ENCODE results near the gene SRBD1.

Gene SRBD1

DNA sequence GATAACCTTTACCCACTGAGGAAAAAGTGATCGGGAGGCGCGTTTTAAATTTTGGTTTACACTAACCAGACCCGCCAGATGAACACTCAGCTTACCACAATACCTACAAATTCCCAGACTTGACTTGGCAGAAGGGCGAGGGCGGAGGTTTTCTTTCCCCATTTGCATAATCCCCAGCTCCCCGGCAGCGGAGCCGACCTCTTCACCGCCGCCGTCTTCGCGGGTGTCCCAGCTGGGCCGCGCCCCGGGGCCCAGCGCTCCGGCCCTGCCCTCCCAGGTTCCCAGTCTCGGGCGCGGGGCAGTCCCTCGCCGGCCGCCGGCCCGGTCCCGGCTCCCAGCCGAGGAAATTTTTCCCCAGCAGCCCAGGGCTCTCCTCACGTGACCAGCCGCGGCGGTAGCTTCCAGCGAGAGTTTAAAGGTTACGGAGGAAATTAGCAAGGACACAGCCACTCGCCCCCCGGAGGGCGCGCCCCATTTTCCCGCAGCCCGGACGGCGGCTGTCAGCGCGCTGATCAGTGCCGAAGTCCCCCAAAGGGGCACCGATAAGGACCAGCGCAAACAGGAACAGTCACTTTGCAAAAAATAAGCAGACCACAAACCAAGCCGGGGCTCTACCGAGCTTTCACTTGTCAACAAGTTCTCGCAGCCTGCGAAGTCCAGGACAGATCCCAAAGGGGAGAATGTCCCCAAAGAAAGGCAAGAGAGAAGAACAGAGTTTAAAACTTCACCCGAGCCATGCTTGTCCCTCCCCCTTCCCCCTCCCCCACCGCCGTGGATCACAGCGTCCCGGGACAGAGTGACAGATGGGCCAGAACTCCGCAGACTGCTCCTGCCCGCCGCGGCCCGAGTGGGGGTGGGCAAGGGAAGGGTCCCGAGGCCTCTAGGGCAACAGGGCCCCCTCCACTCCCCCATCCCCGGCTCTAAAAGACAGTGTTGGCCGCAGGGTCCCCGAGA is 39.1 kb upstream of the SRBD1 start:
- H3K9me3 ChIP-seq, result no peaks in the 10 kb centered on the region
- peak overlapping the region; percentile 91 for H3K4me3 ChIP-seq
- H3K27ac ChIP-seq, result peak overlapping the region; percentile 92
- peak overlapping the region; percentile 94 for H3K9ac ChIP-seq
- H3K4me1 ChIP-seq, result peaks cover 47% of the 10 kb centered on the region
- H3K4me2 ChIP-seq, result peak overlapping the region; percentile 88
- no peaks in the 10 kb centered on the region for H3K27me3 ChIP-seq
- no peak for TF ChIP-seq Cebpa-rat (IDR thresholded peaks at IDR 0.05)
- peaks cover 45% of the 10 kb centered on the region for H4K20me1 ChIP-seq
- H3K36me3 ChIP-seq, result peaks cover 10% of the 10 kb centered on the region

DNA sequence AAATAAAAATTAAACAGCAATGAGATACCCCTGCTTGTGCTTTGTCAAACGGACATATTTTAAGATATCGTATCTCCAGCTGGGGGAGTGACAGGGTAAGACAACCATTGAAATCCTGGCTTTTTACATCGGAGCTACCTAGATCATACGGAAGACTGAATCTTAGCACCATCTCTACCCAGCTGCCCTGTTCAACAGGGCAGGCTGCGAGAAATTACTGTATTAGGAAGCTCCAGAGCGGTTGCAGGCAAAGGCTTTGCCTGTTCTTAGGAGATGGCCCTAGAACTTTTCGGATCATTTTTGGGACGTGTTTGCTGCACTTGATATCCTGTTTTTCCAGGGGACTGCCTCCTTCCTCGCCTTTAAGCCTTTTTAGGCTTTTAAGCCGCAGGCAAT is 38.4 kb upstream of the SRBD1 start:
- H3K27ac ChIP-seq, result peak overlapping the region; percentile 92
- TF ChIP-seq Cebpa-rat (IDR thresholded peaks at IDR 0.05), result no peak
- no peaks in the 10 kb centered on the region for H3K9me3 ChIP-seq
- peak overlapping the region; percentile 94 for H3K9ac ChIP-seq
- H3K4me3 ChIP-seq, result peak overlapping the region; percentile 91
- H3K4me2 ChIP-seq, result peak overlapping the region; percentile 88
- H3K36me3 ChIP-seq, result peaks cover 3% of the 10 kb centered on the region; the same call in 1 of the 2 replicates
- H3K27me3 ChIP-seq, result no peaks in the 10 kb centered on the region
- peaks cover 40% of the 10 kb centered on the region for H3K4me1 ChIP-seq
- peaks cover 38% of the 10 kb centered on the region for H4K20me1 ChIP-seq

DNA sequence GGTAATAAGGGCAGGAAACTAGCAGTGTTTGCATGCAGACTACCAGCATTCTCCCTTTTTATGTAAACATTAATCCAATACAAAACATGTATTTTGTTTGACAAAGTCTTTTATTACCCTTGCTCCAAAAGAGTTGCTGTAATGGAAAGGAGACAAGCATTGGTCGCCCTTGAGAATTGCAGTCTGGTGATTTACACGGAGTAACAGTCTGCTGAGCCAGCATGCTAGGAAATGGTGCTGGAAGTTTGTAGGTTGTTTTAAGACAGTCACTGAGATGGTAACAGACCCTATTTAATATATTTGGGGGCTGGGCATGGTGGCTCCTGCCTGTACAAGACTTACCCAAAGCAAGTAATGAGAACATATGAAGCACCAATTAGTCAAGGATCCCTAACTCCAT is 37.6 kb upstream of the SRBD1 start:
- Histone ChIP-seq H3K9me3 (no peaks in the 10 kb centered on the region), H3K4me3 (peak overlapping the region; percentile 91), H3K4me2 (peak overlapping the region; percentile 88), H4K20me1 (peaks cover 30% of the 10 kb centered on the region), H3K27me3 (no peaks in the 10 kb centered on the region), H3K27ac (no peak overlapping the region), H3K9ac (no peak overlapping the region), H3K36me3 (no peaks in the 10 kb centered on the region), H3K4me1 (peaks cover 37% of the 10 kb centered on the region)
- no peak for TF ChIP-seq Cebpa-rat (IDR thresholded peaks at IDR 0.05)

DNA sequence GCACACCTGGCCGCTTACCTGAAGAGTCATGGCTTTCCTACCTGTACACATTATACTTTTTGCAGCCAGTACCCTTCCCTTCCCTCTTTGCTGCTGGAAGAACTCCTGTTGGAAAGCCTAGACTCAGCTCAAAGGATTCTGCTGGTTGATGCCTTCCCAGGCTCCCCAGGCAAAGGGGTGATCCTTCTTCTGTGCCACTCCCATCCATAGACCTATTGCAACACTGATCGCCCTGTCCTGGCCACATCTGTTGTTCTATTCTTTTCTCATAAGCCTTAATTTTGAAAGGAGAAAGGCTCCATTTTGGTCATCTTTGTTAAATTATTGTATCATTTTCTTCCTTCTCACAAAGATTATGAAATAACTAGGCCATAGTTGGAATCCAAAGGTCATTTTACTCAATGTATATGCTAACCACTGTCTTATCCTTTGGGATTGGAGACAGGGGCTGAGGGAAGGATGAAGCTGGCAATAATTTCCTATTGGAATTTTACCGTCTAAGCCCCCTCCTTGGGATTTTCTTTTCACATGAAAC is 37.0 kb upstream of the SRBD1 start:
- Histone ChIP-seq H3K9ac (no peak overlapping the region), H3K27ac (no peak overlapping the region), H3K4me3 (no peak overlapping the region), H3K4me2 (peak overlapping the region; percentile 88), H3K9me3 (no peaks in the 10 kb centered on the region), H3K27me3 (no peaks in the 10 kb centered on the region), H3K36me3 (no peaks in the 10 kb centered on the region), H3K4me1 (peaks cover 40% of the 10 kb centered on the region), H4K20me1 (peaks cover 24% of the 10 kb centered on the region)
- TF ChIP-seq Cebpa-rat (IDR thresholded peaks at IDR 0.05), result 0 out of 2 replicates have a peak, but pooled peaks have one; percentile 53

DNA sequence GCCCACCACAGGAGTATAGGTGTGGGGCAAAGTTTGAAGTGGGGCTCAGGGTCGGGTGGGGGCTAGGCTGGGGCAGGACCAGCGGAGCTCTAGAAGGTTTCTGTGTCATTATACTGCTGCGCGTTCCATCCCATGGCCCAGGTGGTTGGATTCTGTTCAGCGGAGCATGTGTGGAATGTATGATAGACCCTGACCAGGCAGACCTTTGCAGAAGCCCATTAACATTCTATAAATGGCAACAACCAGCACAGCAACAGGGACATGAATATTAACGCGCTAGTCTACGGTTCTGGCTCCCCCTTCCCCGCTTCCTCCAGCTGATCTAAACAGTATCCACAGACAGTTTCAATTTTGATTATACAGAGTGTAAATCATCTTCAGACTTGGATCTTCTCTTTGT is 36.3 kb upstream of the SRBD1 start:
- Histone ChIP-seq H3K4me1 (peaks cover 42% of the 10 kb centered on the region), H3K4me2 (peak overlapping the region; percentile 88), H3K27me3 (no peaks in the 10 kb centered on the region), H3K9ac (no peak overlapping the region), H3K4me3 (no peak overlapping the region), H3K36me3 (no peaks in the 10 kb centered on the region), H3K27ac (no peak overlapping the region), H3K9me3 (no peaks in the 10 kb centered on the region), H4K20me1 (peaks cover 17% of the 10 kb centered on the region)
- no peak for TF ChIP-seq Cebpa-rat (IDR thresholded peaks at IDR 0.05)

DNA sequence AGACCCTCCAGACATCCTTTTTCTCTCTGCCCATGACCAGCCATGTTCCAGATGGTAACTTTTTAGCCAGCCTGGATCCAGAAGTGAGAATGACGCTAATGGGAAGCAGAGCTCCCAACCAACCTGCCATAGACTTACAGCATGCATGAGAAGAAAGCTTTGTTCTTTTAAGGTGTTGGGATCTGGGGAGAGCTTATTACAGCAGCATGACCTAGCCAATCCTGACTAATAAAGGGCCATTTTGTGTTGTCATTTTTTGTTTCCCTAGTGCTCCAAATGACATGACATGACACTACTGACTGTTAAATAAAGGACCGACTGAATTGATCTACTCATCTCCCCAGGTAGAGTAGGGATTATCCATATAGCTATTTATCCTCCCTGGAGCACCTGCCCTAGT is 35.2 kb upstream of the SRBD1 start:
- H4K20me1 ChIP-seq, result peaks cover 12% of the 10 kb centered on the region
- TF ChIP-seq Cebpa-rat (IDR thresholded peaks at IDR 0.05), result no peak
- H3K36me3 ChIP-seq, result no peaks in the 10 kb centered on the region
- no peak overlapping the region for H3K9ac ChIP-seq
- H3K4me1 ChIP-seq, result peaks cover 42% of the 10 kb centered on the region
- no peaks in the 10 kb centered on the region for H3K27me3 ChIP-seq
- H3K4me3 ChIP-seq, result no peak overlapping the region
- H3K27ac ChIP-seq, result no peak overlapping the region
- H3K9me3 ChIP-seq, result no peaks in the 10 kb centered on the region
- H3K4me2 ChIP-seq, result no peak overlapping the region

DNA sequence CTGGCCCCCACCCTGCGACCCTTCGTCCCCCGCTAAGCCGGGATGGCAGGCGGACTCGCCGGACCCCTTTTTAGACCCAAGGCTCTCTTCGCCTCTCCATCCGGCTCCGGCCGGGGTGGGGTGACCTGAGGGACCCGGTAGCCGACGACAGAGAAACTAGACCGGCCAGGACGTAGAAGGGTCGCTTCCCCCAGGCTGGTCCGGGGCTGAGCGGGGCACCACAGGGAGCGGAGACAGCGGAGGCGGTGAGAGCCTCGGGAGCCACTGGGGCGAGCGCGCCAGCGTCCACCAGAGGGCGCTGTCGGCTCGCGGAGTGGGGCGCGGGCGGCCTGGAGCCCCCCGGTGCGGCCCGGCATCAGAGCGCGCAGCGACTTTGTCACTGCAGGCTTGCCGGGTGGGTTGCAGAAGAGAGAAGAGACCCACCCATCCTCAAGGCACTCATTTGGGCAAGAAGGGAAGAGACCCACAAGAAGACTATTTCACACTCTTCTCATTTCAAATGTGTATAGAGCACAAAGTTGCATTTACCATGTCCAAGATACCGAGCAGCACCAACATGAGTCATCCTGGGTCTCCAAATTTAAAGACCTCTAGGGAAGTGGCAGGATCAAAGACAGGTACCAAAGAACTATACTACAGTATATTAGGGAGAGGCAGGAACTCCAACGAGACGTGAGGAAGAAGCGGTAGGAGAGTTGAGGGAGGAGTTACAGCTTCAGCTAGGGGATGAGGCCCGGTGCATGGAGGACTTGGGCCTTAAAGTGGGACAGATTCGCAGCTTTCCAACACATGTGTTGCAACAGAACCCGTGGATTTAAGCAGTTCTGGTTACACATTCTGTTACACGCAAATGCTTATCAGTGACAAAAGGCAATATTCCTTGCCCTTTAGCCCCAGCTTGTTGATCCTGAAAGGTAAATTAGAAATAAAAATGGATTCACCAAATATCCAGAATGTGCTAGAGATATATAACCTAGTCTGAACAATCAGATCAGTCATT is 32.8 kb upstream of the SRBD1 start:
- no peaks in the 10 kb centered on the region for H3K27me3 ChIP-seq
- H3K9ac ChIP-seq, result peak overlapping the region; percentile 78
- peak overlapping the region; percentile 93 for H3K4me2 ChIP-seq
- H3K4me3 ChIP-seq, result peak overlapping the region; percentile 67
- H3K27ac ChIP-seq, result peak overlapping the region; percentile 63; the same call in 1 of the 2 replicates
- no peaks in the 10 kb centered on the region for H3K36me3 ChIP-seq
- H3K9me3 ChIP-seq, result no peaks in the 10 kb centered on the region
- TF ChIP-seq Cebpa-rat (IDR thresholded peaks at IDR 0.05), result no peak
- 0 out of 2 replicates have a peak, but pooled peaks cover 2% of the 10 kb centered on the region for H4K20me1 ChIP-seq
- peaks cover 32% of the 10 kb centered on the region for H3K4me1 ChIP-seq

DNA sequence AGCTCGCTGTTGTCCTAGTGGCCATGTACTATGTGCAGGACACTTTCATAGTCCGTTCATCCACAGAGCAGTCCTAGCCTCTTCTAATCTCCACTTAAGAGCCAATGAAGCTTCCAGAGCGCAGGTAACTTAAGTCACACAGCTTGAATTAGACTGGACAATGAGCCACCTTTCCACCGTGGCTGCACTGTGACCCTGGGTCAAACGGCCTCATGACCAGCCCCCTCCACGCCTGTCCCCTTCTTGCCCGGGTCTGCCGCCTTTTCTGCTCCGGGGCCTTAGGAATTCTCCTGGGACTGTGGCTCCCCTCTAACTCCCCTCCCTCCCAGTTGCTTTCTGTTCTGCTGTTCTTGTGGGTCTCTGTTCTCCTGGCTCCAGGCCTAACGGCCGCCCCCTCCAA is 32.0 kb upstream of the SRBD1 start:
- Histone ChIP-seq H4K20me1 (no peaks in the 10 kb centered on the region), H3K9me3 (no peaks in the 10 kb centered on the region), H3K27ac (peak overlapping the region; percentile 63; the same call in 1 of the 2 replicates), H3K36me3 (no peaks in the 10 kb centered on the region), H3K4me1 (peaks cover 25% of the 10 kb centered on the region), H3K9ac (peak overlapping the region; percentile 78), H3K27me3 (no peaks in the 10 kb centered on the region), H3K4me2 (peak overlapping the region; percentile 93), H3K4me3 (peak overlapping the region; percentile 67)
- TF ChIP-seq Cebpa-rat (IDR thresholded peaks at IDR 0.05), result no peak

DNA sequence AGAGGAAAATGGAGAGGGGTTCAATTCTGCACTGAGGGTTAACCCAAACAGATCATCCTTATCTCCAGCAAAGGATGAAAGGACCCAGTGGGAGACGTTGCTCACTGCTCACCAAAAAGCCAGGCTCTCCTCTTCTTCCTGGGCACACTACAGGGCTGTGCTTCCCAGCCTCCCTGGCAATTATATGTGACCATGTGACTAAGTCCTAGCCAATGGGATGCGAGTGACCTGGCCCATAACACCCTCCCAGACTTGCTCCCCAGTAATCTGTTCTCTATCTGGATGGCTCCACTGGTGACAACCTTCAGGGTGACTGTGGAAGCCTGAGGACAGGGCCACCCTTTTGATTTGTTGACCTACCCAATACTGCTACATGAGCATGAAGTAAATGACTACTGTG is 29.5 kb upstream of the SRBD1 start:
- Histone ChIP-seq H3K4me2 (no peak overlapping the region), H3K9ac (no peak overlapping the region), H3K27me3 (no peaks in the 10 kb centered on the region), H4K20me1 (no peaks in the 10 kb centered on the region), H3K4me3 (no peak overlapping the region), H3K27ac (no peak overlapping the region), H3K4me1 (peaks cover 12% of the 10 kb centered on the region), H3K9me3 (no peaks in the 10 kb centered on the region), H3K36me3 (no peaks in the 10 kb centered on the region)
- no peak for TF ChIP-seq Cebpa-rat (IDR thresholded peaks at IDR 0.05)

Measured in BLaER1 (cell line).